Measurements from ENCODE around the gene NFATC2. TPM values are rescaled to one million over a fixed set of nuclear protein-coding genes. Genes with fewer than 3 reads are reported as not detected.

Gene NFATC2
- total and polyA plus RNA-seq, 8 donors = 5.3 to 12.3 (median 8.5) TPM

DNA sequence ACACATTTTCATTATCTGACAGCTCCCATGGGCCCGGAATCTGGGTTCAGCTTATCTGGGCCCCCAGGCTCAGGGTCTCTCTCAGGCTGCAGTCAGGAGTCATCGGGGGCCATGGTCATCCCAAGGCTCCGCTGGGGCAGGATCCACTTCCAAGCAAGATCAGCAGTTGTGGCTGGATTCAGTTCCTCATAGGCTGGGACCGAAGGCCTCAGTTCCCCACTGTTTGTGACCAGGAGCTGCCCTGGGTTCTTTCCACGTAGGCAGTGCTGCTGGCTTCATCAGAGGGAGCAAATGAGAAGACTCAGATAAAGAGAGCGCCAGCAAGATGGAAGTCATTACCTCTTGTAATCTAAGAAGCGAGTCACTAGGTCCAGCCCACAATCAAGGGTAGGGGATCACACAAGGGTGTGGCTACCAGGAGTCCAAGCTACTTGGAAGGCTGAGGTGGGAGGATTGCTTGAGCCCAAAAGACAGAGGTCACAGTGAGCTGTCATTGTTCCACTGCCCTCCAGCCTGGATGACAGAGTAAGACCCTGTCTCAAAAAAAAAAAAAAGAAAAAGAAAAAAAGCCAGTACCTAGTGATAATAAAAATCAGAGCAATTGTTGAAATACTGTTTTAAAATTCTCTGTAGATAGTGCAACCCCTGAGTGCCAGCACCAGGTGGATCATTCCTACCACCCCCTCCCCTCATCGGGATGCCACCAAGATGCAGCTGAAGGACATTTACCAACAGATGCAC is 162.7 kb downstream of the NFATC2 start:
- Histone ChIP-seq H3K4me1 (no peaks in the 10 kb centered on the region), H3K9me3 (no peaks in the 10 kb centered on the region), H3K27me3 (no peaks in the 10 kb centered on the region), H3K36me3 (no peaks in the 10 kb centered on the region), H3K27ac (no peak overlapping the region), H3K4me3 (no peak overlapping the region)
- DNase-seq = peak in 1 of 4 donors; percentile 13
- intact Hi-C loops (cut with DNase I) = loop anchor here in 1 of 2 donors (5.0 to 10.0 kb wide), 2 partner anchors 218 to 245 kb away; no protein-coding TSS in a partner anchor
- no peak for ATAC-seq
- TF ChIP-seq, protein P1, sequence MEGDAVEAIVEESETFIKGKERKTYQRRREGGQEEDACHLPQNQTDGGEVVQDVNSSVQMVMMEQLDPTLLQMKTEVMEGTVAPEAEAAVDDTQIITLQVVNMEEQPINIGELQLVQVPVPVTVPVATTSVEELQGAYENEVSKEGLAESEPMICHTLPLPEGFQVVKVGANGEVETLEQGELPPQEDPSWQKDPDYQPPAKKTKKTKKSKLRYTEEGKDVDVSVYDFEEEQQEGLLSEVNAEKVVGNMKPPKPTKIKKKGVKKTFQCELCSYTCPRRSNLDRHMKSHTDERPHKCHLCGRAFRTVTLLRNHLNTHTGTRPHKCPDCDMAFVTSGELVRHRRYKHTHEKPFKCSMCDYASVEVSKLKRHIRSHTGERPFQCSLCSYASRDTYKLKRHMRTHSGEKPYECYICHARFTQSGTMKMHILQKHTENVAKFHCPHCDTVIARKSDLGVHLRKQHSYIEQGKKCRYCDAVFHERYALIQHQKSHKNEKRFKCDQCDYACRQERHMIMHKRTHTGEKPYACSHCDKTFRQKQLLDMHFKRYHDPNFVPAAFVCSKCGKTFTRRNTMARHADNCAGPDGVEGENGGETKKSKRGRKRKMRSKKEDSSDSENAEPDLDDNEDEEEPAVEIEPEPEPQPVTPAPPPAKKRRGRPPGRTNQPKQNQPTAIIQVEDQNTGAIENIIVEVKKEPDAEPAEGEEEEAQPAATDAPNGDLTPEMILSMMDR (IDR thresholded peaks at IDR 0.05) = no peak

DNA sequence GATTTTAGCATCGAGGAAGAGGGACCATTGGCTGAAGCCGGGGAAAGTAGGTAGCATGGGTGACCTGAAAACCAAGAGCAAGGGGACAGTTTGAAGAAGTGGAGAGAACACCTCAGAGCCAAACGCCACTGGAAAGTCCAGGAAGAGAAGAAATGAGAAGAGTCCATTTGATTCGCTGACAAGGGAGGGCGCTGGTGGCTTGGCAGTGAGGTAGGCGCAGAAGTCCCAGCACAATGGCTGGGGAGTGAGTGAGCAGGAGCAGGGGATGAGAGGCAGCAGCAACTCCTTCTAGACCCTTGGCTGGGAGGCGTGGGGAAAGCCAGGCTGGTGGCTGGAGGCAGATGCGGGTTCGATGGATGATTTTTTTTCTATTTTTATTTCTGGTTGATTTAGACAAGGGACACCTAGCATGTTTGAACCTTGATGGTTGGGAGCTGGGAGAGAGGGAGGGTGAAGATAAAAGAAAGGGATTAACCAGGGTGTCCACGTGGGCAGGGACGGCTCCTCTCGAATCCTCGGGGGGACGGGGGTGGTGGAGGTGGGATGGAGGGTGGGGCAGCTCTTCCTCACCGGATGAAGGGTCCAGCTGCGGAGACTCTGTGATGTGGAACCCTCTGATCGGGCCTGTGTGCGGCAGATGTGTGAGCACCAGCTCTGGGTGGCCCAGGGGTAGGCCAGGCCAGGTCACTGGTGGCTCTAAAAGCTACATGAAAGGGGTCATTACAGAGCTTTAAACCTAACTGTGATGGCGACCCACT is 164.2 kb downstream of the NFATC2 start:
- ATAC-seq (no peak), DNase-seq (peak in 1 of 4 donors; percentile 20)
- Histone ChIP-seq H3K9me3 (no peaks in the 10 kb centered on the region), H3K4me3 (no peak overlapping the region), H3K4me1 (no peaks in the 10 kb centered on the region), H3K27me3 (no peaks in the 10 kb centered on the region), H3K27ac (no peak overlapping the region), H3K36me3 (no peaks in the 10 kb centered on the region)
- TF ChIP-seq, protein P1 (IDR thresholded peaks at IDR 0.05) = no peak
- intact Hi-C loops (cut with DNase I) = loop anchor here in 1 of 2 donors (10.0 kb wide), 1 partner anchor 246 kb away; no protein-coding TSS in a partner anchor

DNA sequence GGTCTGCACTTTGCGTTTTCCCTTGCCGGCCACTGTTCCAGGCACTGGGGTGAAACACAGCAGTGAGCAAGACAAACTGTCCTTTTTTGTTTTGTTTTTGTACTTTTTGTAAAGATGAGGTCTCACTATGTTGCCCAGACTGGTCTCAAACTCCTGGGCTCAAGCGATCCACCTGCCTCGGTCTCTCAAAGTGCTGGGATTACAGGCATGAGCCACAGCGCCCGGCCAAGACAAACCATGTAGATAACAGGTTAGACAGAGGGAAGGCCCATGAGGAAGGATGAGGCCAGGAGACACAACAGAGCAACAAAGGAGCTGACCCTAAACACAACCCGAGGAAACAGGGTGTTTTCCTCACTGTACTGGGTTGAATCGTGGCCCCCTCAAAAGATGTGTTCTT is 165.4 kb downstream of the NFATC2 start:
- Histone ChIP-seq H3K27ac (no peak overlapping the region), H3K4me3 (no peak overlapping the region), H3K9me3 (no peaks in the 10 kb centered on the region), H3K4me1 (no peaks in the 10 kb centered on the region), H3K36me3 (no peaks in the 10 kb centered on the region), H3K27me3 (no peaks in the 10 kb centered on the region)
- TF ChIP-seq, protein P1 (IDR thresholded peaks at IDR 0.05) = no peak
- ATAC-seq (no peak), DNase-seq (peak in 1 of 4 donors; percentile 15)
- intact Hi-C loops (cut with DNase I) = loop anchor here in 1 of 2 donors (10.0 kb wide), 1 partner anchor 248 kb away; no protein-coding TSS in a partner anchor

DNA sequence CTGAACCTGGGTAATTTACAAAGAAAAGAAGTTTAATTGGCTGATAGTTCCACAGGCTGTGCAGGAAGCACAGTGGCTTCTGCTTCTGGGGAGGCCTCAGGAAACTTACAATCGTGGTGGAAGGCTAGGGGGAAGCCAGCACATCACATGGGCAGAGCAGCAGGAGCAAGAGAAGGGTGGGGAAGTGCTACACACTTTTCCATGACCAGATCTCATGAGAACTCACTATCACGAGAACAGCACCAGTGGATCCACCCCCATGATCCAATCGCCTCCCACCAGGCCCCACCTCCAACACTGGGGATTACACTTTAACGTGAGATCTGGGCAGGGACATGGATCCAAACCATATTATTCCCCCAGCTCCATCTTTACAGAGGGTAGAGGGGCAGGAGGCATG is 166.4 kb downstream of the NFATC2 start:
- no peak overlapping the region for H3K4me3 ChIP-seq
- intact Hi-C loops (cut with DNase I) = loop anchor here in 1 of 2 donors (10.0 kb wide), 1 partner anchor 249 kb away; no protein-coding TSS in a partner anchor
- no peak overlapping the region for H3K27ac ChIP-seq
- peak in 1 of 4 donors; percentile 4 for DNase-seq
- H3K27me3 ChIP-seq = no peaks in the 10 kb centered on the region
- ATAC-seq = no peak
- H3K4me1 ChIP-seq = no peaks in the 10 kb centered on the region
- H3K9me3 ChIP-seq = no peaks in the 10 kb centered on the region
- no peaks in the 10 kb centered on the region for H3K36me3 ChIP-seq
- TF ChIP-seq, protein P1 (IDR thresholded peaks at IDR 0.05) = no peak

DNA sequence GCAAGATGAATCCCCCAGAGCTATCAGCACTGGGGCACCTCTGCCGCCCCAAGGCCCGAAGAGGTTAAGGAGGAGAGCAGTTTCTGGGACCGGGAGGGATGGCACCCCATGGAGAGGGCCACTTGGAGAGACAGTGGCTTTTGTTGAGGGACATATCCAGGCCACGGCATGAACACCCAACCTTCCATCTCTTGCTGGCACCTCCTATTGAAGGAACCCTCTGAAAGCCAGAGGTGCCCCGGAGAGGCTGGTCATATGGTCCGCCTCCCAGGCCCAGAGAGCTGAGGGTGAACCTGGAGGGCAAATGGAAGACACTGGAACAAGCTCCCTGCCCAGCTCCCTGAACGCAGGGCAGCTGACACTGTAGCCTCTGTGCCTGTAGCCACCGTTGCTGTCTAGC is 167.0 kb downstream of the NFATC2 start:
- intact Hi-C loops (cut with DNase I) = loop anchor here in 1 of 2 donors (10.0 kb wide), 1 partner anchor 249 kb away; no protein-coding TSS in a partner anchor
- no peaks in the 10 kb centered on the region for H3K36me3 ChIP-seq
- H3K4me1 ChIP-seq = no peaks in the 10 kb centered on the region
- H3K27me3 ChIP-seq = no peaks in the 10 kb centered on the region
- TF ChIP-seq, protein P1 (IDR thresholded peaks at IDR 0.05) = no peak
- H3K9me3 ChIP-seq = no peaks in the 10 kb centered on the region
- ATAC-seq = no peak
- H3K4me3 ChIP-seq = no peak overlapping the region
- peak in 1 of 4 donors; percentile 10 for DNase-seq
- no peak overlapping the region for H3K27ac ChIP-seq

Measured in left lung (tissue), 10 donors.